ENCODE results near the gene TRMT61A.

- TF ChIP-seq BHLHE40 (IDR thresholded peaks at IDR 0.05; ENCODE audit: borderline replicate concordance): no peak
- no peak for TF ChIP-seq TARDBP (IDR thresholded peaks at IDR 0.05)
- no peak for TF ChIP-seq SP1 (IDR thresholded peaks at IDR 0.05)
- TF ChIP-seq ELF4 (IDR thresholded peaks at IDR 0.05): no peak
- TF ChIP-seq HDGF (IDR thresholded peaks at IDR 0.05; ENCODE audit: borderline replicate concordance): no peak
- TF ChIP-seq FOXA1 (IDR thresholded peaks at IDR 0.05): no peak
- TF ChIP-seq L3MBTL2 (conservative IDR thresholded peaks at IDR 0.05): no peak
- no peak for TF ChIP-seq PKNOX1 (IDR thresholded peaks at IDR 0.05)
- no peak for TF ChIP-seq SUZ12 (IDR thresholded peaks at IDR 0.05)
- no peak for TF ChIP-seq NFRKB (IDR thresholded peaks at IDR 0.05)
- TF ChIP-seq FOXK2 (IDR thresholded peaks at IDR 0.05): no peak
- TF ChIP-seq ZNF384 (IDR thresholded peaks at IDR 0.05): no peak
- no peak for TF ChIP-seq CTBP1 (IDR thresholded peaks at IDR 0.05; ENCODE audit: borderline replicate concordance)
These were observed 35.0 kb downstream of the TRMT61A start for GRCh38 chr14:103563844-103564505.
